Stimulated activated CD8-positive, alpha-beta memory T cell treated with anti-CD3 and anti-CD28 coated beads, Interleukin-2, amount 100 ng/mL, for 1 hour (primary cell): ENCODE measurements around the gene GAL.

Source experiments
- DNase-seq, 2 donors: peaks; one replicate each; pipeline ENCODE4 v3.0.0-alpha.2; 2020; ENCODE audit warnings: low read depth in 2 of 2

The GAL gene

GRCh38 chr11:68658661-68659060 lies 25.7 kb upstream of the GAL start:
- no peak for DNase-seq

GRCh38 chr11:68659158-68659921 lies 25.0 kb upstream of the GAL start:
- no peak for DNase-seq

GRCh38 chr11:68660066-68660810 lies 24.1 kb upstream of the GAL start:
- no peak for DNase-seq

- no peak for DNase-seq
These were observed 23.3 kb upstream of the GAL start for GRCh38 chr11:68661014-68661413.

GRCh38 chr11:68661697-68662603 lies 22.4 kb upstream of the GAL start:
- DNase-seq: no peak

GRCh38 chr11:68663482-68664010 lies 20.8 kb upstream of the GAL start:
- DNase-seq: no peak

- DNase-seq: no peak
These were observed 20.2 kb upstream of the GAL start for GRCh38 chr11:68664141-68664540.

GRCh38 chr11:68664906-68665305 lies 19.4 kb upstream of the GAL start:
- no peak for DNase-seq

GRCh38 chr11:68665436-68665835 lies 18.9 kb upstream of the GAL start:
- no peak for DNase-seq

GRCh38 chr11:68666849-68667248 lies 17.5 kb upstream of the GAL start:
- no peak for DNase-seq

GRCh38 chr11:68667511-68668500 lies 16.5 kb upstream of the GAL start:
- DNase-seq: no peak

- no peak for DNase-seq
These were observed 14.8 kb upstream of the GAL start for GRCh38 chr11:68669301-68670090.

- no peak for DNase-seq
These were observed 13.9 kb upstream of the GAL start for GRCh38 chr11:68670208-68670992.

- no peak for DNase-seq
These were observed 10.9 kb upstream of the GAL start for GRCh38 chr11:68673306-68673945.

GRCh38 chr11:68673991-68674390 lies 10.4 kb upstream of the GAL start:
- no peak for DNase-seq

- no peak for DNase-seq
These were observed 9.9 kb upstream of the GAL start for GRCh38 chr11:68674461-68674860.

GRCh38 chr11:68677432-68677831 lies 6.9 kb upstream of the GAL start:
- no peak for DNase-seq

GRCh38 chr11:68678031-68678441 lies 6.3 kb upstream of the GAL start:
- DNase-seq: no peak
